Measurements from ENCODE around the gene BCOR.

GRCh38 chrX:40104985-40105834, 7.5 kb upstream of the BCOR start:
- no peak for TF ChIP-seq CTCF (IDR thresholded peaks at IDR 0.05; ENCODE audit: borderline replicate concordance, extremely low read depth, low read length, poor library complexity, severe bottlenecking)
- TF ChIP-seq EZH2 (IDR thresholded peaks at IDR 0.05; ENCODE audit: borderline replicate concordance, low read depth, low read length, severe bottlenecking) = no peak

Data from DND-41 (cell line).